ENCODE data around the gene SLC5A2. TPM values are rescaled to one million over a fixed set of nuclear protein-coding genes. Genes with fewer than 3 reads are reported as not detected.

Gene SLC5A2
- total and polyA plus RNA-seq, 2 of the 13 experiments (the other 11 are each of a cell fraction or from before 2014, with no cell fraction given) = 0.24 to 0.97 TPM

- TF ChIP-seq, protein P1, sequence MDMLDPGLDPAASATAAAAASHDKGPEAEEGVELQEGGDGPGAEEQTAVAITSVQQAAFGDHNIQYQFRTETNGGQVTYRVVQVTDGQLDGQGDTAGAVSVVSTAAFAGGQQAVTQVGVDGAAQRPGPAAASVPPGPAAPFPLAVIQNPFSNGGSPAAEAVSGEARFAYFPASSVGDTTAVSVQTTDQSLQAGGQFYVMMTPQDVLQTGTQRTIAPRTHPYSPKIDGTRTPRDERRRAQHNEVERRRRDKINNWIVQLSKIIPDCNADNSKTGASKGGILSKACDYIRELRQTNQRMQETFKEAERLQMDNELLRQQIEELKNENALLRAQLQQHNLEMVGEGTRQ (IDR thresholded peaks at IDR 0.05; ENCODE audit: low read depth, low read length) = no peak
- TF ChIP-seq, protein P1 (CRISPR knock-in tag; IDR thresholded peaks at IDR 0.05; ENCODE audit: borderline replicate concordance) = no peak
- TF ChIP-seq MED8 (CRISPR knock-in tag; IDR thresholded peaks at IDR 0.05; ENCODE audit: insufficient replicate concordance) = no peak
- TF ChIP-seq, protein P2, sequence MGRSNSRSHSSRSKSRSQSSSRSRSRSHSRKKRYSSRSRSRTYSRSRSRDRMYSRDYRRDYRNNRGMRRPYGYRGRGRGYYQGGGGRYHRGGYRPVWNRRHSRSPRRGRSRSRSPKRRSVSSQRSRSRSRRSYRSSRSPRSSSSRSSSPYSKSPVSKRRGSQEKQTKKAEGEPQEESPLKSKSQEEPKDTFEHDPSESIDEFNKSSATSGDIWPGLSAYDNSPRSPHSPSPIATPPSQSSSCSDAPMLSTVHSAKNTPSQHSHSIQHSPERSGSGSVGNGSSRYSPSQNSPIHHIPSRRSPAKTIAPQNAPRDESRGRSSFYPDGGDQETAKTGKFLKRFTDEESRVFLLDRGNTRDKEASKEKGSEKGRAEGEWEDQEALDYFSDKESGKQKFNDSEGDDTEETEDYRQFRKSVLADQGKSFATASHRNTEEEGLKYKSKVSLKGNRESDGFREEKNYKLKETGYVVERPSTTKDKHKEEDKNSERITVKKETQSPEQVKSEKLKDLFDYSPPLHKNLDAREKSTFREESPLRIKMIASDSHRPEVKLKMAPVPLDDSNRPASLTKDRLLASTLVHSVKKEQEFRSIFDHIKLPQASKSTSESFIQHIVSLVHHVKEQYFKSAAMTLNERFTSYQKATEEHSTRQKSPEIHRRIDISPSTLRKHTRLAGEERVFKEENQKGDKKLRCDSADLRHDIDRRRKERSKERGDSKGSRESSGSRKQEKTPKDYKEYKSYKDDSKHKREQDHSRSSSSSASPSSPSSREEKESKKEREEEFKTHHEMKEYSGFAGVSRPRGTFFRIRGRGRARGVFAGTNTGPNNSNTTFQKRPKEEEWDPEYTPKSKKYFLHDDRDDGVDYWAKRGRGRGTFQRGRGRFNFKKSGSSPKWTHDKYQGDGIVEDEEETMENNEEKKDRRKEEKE (IDR thresholded peaks at IDR 0.05) = no peak
- no peak for TF ChIP-seq MTF1 (CRISPR knock-in tag; IDR thresholded peaks at IDR 0.05)
- TF ChIP-seq ONECUT2 (CRISPR knock-in tag; IDR thresholded peaks at IDR 0.05) = no peak
- 0 out of 2 replicates have a peak, but pooled peaks have one; percentile 55 for TF ChIP-seq POLR2AphosphoS2 (IDR thresholded peaks at IDR 0.05; ENCODE audit: low read depth, low read length)
- no peak for TF ChIP-seq CENPX (CRISPR knock-in tag; IDR thresholded peaks at IDR 0.05)
- TF ChIP-seq, protein P3, sequence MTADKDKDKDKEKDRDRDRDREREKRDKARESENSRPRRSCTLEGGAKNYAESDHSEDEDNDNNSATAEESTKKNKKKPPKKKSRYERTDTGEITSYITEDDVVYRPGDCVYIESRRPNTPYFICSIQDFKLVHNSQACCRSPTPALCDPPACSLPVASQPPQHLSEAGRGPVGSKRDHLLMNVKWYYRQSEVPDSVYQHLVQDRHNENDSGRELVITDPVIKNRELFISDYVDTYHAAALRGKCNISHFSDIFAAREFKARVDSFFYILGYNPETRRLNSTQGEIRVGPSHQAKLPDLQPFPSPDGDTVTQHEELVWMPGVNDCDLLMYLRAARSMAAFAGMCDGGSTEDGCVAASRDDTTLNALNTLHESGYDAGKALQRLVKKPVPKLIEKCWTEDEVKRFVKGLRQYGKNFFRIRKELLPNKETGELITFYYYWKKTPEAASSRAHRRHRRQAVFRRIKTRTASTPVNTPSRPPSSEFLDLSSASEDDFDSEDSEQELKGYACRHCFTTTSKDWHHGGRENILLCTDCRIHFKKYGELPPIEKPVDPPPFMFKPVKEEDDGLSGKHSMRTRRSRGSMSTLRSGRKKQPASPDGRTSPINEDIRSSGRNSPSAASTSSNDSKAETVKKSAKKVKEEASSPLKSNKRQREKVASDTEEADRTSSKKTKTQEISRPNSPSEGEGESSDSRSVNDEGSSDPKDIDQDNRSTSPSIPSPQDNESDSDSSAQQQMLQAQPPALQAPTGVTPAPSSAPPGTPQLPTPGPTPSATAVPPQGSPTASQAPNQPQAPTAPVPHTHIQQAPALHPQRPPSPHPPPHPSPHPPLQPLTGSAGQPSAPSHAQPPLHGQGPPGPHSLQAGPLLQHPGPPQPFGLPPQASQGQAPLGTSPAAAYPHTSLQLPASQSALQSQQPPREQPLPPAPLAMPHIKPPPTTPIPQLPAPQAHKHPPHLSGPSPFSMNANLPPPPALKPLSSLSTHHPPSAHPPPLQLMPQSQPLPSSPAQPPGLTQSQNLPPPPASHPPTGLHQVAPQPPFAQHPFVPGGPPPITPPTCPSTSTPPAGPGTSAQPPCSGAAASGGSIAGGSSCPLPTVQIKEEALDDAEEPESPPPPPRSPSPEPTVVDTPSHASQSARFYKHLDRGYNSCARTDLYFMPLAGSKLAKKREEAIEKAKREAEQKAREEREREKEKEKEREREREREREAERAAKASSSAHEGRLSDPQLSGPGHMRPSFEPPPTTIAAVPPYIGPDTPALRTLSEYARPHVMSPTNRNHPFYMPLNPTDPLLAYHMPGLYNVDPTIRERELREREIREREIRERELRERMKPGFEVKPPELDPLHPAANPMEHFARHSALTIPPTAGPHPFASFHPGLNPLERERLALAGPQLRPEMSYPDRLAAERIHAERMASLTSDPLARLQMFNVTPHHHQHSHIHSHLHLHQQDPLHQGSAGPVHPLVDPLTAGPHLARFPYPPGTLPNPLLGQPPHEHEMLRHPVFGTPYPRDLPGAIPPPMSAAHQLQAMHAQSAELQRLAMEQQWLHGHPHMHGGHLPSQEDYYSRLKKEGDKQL (CRISPR knock-in tag; IDR thresholded peaks at IDR 0.05; ENCODE audit: low read depth) = no peak
- TF ChIP-seq ZNF543 (CRISPR knock-in tag; IDR thresholded peaks at IDR 0.05) = no peak
- TF ChIP-seq ZNF781 (CRISPR knock-in tag; IDR thresholded peaks at IDR 0.05; ENCODE audit: borderline replicate concordance, not compliant biosample characterization) = peak; percentile 55
- TF ChIP-seq ZNF746 (CRISPR knock-in tag; IDR thresholded peaks at IDR 0.05) = no peak
- peak; percentile 72; the same call in 1 of the 2 replicates for TF ChIP-seq MEF2D (CRISPR knock-in tag; IDR thresholded peaks at IDR 0.05)
- TF ChIP-seq ETV6 (CRISPR knock-in tag; conservative IDR thresholded peaks at IDR 0.05) = no peak
- TF ChIP-seq LCORL (IDR thresholded peaks at IDR 0.05) = no peak
- TF ChIP-seq LCORL (CRISPR knock-in tag; IDR thresholded peaks at IDR 0.05) = peak; percentile 65; the same call in 1 of the 2 replicates
- TF ChIP-seq, protein P4, sequence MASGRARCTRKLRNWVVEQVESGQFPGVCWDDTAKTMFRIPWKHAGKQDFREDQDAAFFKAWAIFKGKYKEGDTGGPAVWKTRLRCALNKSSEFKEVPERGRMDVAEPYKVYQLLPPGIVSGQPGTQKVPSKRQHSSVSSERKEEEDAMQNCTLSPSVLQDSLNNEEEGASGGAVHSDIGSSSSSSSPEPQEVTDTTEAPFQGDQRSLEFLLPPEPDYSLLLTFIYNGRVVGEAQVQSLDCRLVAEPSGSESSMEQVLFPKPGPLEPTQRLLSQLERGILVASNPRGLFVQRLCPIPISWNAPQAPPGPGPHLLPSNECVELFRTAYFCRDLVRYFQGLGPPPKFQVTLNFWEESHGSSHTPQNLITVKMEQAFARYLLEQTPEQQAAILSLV (CRISPR knock-in tag; IDR thresholded peaks at IDR 0.05; ENCODE audit: borderline replicate concordance) = peak; percentile 34; the same call in 1 of the 2 replicates
Observed at GRCh38 chr16:31453255-31454204, 29.4 kb upstream of the SLC5A2 start (continued).
